HG02938 (cell line): Measurements from ENCODE around the gene GABRB1.
"Not testable (repeated sequence)": the region's sequence is repeated elsewhere in the genome, so short reads cannot be mapped to it uniquely, and the experiment has no call there.

Experiments
- ATAC-seq: cut with Tn5 transposase; IDR thresholded peaks from one replicate; pipeline ENCODE4 v1.9.1; 2021; ENCODE audit warnings: mild to moderate bottlenecking, moderate library complexity; ENCODE audit not compliant: unreplicated experiment

Gene GABRB1

DNA sequence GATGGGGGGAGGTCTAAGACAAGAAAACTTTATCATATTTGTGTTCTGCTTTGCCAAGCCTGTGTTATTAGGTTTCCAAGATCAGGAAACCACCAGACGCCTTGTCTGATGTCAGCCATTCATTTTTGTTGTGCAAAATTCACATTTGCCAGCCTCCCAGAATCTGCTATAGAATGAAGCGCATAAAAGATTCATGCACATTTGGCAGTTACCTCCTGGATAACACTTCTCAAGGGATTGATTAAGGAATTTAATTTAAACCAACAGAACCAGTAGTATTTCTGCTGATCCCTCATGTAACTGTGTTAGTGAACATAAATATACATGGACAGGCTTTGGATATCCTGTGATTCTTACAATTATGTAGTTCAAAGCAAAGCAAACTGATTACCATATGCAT, 244.2 kb downstream of the GABRB1 start:
- no peak for ATAC-seq

GRCh38 chr4:47278631-47279030, 247.3 kb downstream of the GABRB1 start:
- ATAC-seq = no peak

DNA sequence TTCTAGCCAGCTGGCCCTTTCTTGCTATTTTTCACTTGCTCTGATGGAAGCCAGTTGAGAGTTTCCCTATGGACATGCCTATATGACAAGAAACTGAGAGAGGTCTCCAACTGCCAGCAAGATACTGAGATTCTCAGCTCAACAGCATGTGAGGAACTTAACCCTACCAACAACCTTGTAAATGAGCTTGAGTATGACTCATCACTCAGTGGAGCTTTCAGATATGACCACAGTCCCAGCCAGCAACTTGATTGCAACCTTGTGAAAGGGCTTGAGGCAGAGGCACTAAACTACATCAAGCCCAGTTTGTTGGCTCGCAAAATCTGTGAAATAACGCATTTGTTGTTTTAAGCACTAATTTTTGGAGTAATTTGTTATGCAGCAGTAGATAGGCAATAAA, 256.4 kb downstream of the GABRB1 start:
- ATAC-seq = peak; percentile 96

DNA sequence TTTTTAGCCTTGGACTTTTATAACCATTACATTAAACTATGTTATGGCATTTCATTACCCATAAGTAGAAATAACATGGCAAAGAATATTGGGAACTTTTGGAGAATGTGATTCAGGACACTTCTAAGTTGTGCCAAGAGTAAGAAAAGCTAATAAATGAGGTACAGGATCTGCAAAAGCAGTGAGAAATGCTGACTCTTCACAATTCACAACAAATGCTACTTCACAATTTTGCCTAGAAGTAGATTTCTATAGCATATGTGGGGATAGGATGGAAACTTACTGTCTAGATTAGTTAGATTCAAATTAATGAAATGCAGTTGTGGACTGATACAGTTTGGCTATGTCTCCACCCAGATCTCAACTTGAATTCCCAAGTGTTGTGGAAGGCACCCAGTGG, 258.4 kb downstream of the GABRB1 start:
- ATAC-seq = no peak

DNA sequence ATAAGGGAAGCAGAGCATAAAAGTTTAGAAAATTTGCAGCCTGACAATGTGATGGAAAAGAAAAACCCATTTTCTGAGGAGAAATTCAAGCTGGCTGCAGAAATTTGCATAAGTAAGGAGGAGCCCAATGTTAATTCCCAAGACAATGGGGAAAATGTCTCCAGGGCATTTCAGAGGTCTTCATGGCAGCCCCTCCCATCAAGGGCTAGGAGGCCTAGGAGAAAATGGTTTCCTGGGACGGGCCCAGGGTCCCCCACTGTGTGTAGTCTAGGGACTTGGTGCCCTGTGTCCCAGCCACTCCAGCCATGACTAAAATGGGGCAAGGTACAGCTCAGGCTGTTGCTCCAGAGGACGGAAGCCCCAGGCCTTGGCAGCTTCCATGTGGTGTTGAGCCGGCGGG, 259.5 kb downstream of the GABRB1 start:
- not testable (repeated sequence) for ATAC-seq

GRCh38 chr4:47309165-47309564, 277.8 kb downstream of the GABRB1 start:
- ATAC-seq = no peak

DNA sequence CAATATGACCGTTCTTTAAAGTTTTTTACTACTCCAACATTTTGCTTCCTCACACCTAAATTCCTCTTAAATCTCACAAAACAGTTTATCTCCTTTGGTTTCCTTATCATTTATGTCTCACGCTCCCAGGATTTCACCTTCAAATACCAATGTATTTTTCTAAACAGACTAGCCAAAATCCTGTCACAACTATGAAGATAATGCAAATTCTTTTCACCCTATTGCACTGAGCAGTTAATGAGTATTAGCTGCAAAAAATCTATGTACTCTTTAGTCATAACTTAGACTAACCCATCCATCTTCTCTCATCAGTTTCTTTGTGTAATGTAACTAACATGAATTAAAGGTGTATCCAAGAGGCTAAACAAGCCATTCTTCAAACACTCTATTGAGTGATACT, 280.8 kb downstream of the GABRB1 start:
- ATAC-seq = no peak

DNA sequence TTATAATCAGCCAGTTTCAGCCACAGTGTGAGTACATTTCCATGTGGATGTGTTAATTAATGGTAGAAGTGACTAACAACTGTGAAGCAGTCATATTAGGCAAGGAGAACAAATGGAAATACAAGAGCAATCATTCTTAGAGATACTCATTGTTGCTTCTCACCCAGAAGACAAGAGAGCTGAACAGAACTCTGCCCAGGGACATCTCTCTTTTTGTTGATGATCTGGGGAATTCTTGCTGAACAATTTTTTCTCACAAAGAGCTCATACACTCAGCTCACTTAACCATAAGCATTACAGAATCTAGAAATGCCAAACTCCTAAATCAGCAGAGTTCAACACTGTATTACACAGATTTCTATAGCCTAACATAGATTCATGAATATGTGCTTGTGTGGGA, 282.0 kb downstream of the GABRB1 start:
- ATAC-seq = no peak

DNA sequence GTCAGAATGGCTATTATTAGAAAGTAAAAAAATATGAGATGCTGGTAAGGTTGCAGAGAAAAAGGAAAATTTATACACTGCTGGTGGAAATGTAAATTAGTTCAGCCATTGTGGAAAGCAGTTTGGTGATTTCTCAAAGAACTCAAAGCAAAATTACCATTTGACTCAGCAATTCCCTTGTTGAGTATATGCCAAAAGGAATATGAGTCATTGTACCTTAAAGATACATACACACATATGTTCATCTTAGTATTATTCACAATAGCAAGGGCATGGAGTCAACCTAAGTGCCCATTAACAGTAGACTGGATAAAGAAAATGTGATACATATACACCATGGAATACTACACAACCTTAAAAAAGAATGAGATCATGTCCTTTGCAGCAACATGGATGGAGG, 284.0 kb downstream of the GABRB1 start:
- ATAC-seq = peak; percentile 68

- ATAC-seq = no peak
Observed at GRCh38 chr4:47326025-47326424, 294.7 kb downstream of the GABRB1 start.

GRCh38 chr4:47330866-47331265, 299.5 kb downstream of the GABRB1 start:
- no peak for ATAC-seq

- no peak for ATAC-seq
Observed at GRCh38 chr4:47334652-47335051, 303.3 kb downstream of the GABRB1 start.

GRCh38 chr4:47337893-47338292, 306.5 kb downstream of the GABRB1 start:
- ATAC-seq = no peak

GRCh38 chr4:47340914-47341313, 309.5 kb downstream of the GABRB1 start:
- ATAC-seq = no peak

GRCh38 chr4:47342796-47343195, 311.4 kb downstream of the GABRB1 start:
- ATAC-seq = no peak

GRCh38 chr4:47349326-47349725, 318.0 kb downstream of the GABRB1 start:
- ATAC-seq = no peak

DNA sequence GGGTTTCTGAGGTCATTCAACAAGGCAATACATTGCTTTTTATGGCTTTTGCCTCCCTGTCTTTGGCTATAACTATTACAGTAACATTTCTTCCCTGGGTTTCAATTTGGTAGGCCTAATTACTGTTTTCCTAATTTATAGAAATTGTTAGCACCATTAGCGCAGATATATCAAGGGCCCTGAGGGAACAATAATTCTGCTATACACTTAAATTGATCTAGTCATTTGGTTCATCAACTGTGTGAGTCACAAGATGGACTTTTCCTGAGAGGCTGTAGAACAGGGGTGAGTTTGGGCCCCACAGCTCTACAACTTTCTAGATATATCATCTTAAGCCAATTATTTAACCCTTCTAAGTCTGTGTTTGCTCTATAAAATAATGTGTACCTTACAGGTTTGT, 324.2 kb downstream of the GABRB1 start:
- ATAC-seq = no peak

DNA sequence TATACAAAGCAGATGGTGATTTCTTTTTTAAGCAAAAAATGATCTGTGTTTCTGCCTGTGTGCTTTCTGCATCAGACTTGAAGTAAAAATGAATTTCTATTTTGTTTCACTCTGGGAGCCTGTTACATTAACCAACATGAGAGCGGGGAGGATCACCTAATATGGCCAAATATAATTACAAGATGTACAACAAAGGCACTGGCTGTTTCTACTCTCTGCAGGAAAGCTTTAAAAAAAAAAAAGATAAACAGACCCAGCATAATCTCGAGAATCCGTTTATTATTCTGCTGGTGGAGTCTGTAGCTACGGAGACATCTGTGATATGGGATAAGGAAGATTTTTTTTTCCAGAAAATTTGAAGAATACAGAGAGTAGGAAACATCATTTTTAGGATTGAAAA, 328.5 kb downstream of the GABRB1 start:
- ATAC-seq = no peak

DNA sequence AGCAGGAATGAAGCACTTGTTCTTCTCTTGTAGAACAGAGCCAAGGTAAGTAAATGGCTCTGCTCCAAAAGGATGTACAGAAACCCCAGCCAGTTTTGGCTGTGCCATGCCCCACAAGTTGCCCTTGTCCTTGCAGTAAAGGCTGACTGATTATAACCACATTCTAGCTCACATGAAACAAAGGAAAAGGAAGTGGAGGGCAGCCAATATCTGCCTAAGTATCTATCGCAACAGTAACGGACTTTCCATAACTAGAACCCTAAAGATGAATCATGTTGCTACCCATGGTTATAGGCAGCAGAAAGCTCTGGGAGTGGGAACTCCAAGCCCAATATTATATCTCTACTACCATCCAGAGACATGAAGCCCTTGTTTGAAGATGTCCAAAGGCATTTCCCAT, 336.4 kb downstream of the GABRB1 start:
- no peak for ATAC-seq

DNA sequence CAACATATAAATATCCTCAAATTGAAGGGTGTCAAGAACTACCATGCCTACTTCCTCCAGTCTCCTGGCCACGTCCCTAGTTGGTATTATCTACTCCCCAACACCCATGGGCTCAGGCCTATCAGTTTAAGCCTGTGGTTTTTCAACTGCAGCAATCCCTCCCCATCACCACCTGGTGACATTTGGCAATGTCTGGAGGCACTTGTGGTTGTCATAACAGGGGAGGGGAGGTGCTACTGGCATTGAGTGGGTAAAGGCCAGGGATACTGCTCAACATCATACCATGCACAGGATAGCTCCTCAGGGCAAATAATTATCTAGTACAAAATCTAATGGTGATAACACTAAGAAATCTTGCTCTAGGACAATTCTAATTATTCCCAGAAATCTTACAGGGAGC, 336.8 kb downstream of the GABRB1 start:
- no peak for ATAC-seq

- no peak for ATAC-seq
Observed at GRCh38 chr4:47372561-47372960, 341.2 kb downstream of the GABRB1 start.

DNA sequence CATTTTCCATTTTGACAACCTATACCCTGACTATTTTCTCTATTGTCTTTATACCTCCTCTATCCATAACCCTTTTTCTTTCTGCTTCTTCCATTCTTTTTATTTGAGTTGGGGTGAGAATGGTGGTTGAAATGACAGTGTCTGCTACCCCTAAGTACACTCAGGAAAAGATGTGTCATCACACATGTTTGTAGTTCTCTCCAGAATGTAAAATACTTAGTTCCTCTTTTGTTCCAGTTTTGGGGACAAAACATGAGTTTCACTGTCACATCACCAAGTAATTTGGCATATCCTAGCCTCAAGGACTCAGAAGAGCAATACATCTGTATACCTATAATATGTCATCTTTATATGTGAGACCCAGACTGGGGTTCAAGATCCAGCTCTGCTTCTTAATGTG, 341.8 kb downstream of the GABRB1 start:
- ATAC-seq = no peak

GRCh38 chr4:47373709-47374108, 342.3 kb downstream of the GABRB1 start:
- no peak for ATAC-seq

GRCh38 chr4:47374477-47374876, 343.1 kb downstream of the GABRB1 start:
- ATAC-seq = no peak
